ENCODE measurements around the gene TMEM45B.
"Not testable (repeated sequence)": the region's sequence is repeated elsewhere in the genome, so short reads cannot be mapped to it uniquely, and the experiment has no call there.

TMEM45B gene

DNA sequence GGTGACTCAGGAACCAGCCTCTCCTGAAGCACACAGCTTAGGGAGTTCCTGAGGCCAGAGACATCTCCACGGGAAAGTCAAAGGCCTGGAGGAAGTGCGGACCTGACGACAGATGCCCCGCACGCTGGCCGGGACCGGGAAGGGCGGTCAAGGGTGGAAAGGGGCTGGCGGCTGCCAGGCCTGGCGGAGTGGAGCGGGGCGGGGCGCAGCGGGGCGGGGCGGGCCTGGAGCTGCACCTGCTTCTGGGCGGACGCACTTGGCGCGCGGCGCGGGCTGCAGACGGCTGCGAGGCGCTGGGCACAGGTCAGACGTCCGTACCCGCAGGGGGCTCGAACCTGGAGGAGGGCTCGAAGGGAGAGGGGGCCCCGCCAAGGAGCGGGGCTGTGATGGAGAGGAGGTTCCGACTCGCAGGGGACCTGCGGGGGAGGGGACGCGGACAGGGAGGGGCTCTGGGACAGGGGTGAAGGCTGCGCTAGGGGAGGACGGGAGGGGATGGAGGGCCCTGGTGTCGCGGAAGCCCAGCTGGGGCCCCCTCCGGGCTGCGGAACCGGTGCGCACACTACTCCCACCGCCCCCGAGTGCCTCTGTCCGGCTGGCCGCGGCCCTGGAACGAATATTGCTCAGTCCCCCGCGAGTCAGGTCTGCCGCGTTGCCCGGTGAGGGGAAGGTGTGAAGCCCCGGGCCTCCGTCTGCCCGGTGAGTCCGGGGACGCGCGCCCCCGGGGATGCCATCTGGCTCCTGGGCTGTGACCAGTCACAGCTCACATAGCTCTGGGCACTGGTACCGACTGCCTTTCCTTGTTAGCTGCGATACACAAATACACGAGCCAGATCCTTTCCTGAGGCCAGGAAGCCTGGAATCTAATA, at the start of gene TMEM45B:
Gene TMEM45B, plus strand, starts transcription at position 253 of the 866 bp plus-strand sequence. CDS start 36,635 bp downstream, outside the sequence.
- TF ChIP-seq, protein P1, sequence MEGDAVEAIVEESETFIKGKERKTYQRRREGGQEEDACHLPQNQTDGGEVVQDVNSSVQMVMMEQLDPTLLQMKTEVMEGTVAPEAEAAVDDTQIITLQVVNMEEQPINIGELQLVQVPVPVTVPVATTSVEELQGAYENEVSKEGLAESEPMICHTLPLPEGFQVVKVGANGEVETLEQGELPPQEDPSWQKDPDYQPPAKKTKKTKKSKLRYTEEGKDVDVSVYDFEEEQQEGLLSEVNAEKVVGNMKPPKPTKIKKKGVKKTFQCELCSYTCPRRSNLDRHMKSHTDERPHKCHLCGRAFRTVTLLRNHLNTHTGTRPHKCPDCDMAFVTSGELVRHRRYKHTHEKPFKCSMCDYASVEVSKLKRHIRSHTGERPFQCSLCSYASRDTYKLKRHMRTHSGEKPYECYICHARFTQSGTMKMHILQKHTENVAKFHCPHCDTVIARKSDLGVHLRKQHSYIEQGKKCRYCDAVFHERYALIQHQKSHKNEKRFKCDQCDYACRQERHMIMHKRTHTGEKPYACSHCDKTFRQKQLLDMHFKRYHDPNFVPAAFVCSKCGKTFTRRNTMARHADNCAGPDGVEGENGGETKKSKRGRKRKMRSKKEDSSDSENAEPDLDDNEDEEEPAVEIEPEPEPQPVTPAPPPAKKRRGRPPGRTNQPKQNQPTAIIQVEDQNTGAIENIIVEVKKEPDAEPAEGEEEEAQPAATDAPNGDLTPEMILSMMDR (IDR thresholded peaks at IDR 0.05; ENCODE audit: low read depth, low read length, missing control alignments) = no peak
- no peak for DNase-seq (ENCODE audit: extremely low read depth, low read depth)
- H3K4me3 ChIP-seq (replicated peaks; ENCODE audit: low read depth, low read length) = no peak within 1 kb of the TSS

DNA sequence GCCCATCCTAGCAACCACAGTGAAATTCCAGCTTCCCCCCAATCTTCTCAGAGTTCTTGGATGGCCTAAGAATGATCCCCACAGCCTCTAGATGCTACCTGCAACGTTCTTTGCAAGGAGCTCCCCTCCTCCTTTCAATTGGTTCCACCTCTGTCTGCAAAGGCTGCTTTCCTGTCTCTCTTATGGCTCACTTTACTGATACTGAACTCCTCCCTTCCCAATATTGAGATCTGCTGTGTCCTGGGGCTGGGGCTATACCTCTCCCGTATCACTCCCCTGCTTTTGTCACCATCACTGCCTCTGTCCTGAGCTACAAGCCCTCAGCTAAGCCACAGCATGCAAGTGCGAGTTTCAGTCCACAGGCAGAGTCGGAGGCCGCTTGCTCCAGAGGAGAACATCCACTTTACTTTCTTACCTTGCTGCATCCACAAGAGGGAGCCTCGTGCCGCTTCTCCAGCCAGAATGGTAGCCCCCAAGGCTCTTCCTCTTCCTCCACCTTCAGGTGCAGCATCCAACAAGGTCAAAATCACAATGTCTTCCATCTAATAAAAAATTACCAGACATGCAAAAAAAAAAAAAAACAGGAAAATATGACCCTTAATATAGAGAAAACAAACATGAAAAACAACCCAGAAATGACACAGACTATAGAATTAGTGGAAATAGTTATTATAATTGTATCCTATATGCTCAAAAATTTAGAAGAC, 48.6 kb upstream of the TMEM45B start:
- TF ChIP-seq, protein P1 (IDR thresholded peaks at IDR 0.05; ENCODE audit: low read depth, low read length, missing control alignments) = peak; percentile 60
- no peak for DNase-seq (ENCODE audit: extremely low read depth, low read depth)
- H3K4me3 ChIP-seq (replicated peaks; ENCODE audit: low read depth, low read length) = no peak overlapping the region

DNA sequence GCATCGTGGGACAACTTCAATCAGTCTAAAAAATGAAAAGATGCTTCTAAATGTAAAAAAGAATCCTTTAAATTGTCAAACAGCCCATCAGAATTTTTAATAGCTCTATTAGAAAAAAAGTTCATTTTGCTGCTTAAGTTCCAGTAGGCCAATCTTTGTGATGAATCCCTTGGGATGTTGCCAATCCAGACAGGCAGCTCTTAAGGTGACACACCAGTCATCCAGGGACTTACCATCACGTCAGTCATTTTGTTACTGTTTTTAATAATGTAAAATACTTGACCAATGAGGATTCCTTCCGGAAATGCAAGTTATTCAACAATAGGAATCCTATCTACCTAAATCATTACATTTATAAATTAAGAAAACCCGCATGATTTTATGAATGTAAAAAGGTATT, 47.8 kb upstream of the TMEM45B start:
- TF ChIP-seq, protein P1 (IDR thresholded peaks at IDR 0.05; ENCODE audit: low read depth, low read length, missing control alignments) = no peak
- DNase-seq (ENCODE audit: extremely low read depth, low read depth) = no peak
- H3K4me3 ChIP-seq (replicated peaks; ENCODE audit: low read depth, low read length) = no peak overlapping the region

DNA sequence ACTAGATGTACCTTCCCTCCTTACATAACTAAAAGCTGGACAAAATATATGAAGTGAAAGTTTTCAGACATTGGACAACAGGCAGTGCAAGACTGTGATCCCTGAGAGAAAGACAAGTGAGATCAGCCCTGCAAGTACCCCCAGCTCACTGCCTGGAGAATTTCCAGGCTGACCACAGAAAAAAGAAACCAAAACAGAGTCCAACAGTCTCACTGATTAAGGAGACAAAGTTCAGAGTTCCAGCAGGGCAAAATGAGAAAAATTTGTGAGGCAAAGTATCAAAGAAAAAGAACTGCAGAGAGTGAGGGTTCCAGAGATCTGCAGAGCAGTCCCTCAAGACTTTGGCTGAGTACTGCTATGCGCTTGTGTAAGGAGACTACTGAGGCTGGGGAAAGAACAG, 47.3 kb upstream of the TMEM45B start:
- DNase-seq (ENCODE audit: extremely low read depth, low read depth) = no peak
- H3K4me3 ChIP-seq (replicated peaks; ENCODE audit: low read depth, low read length) = no peak overlapping the region
- TF ChIP-seq, protein P1 (IDR thresholded peaks at IDR 0.05; ENCODE audit: low read depth, low read length, missing control alignments) = no peak

DNA sequence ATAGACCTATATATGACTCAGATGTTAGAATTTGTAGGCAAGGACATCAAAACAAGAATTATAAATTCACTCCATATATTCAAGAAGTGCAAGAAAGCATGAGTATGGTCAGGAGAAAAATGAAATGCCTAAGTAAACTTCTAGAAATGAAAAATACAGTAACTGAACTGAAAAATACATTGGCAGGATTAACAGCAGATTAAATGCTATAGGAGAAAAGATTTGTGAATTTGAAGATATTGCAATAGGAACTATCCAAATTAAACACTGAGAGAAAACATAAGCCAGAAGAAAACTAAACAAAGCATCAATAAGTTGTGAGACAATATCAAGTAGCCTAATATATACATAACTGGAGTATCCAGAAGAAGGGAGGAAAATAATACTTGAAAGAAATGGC, 46.6 kb upstream of the TMEM45B start:
- H3K4me3 ChIP-seq (replicated peaks; ENCODE audit: low read depth, low read length) = no peak overlapping the region
- DNase-seq (ENCODE audit: extremely low read depth, low read depth) = no peak
- TF ChIP-seq, protein P1 (IDR thresholded peaks at IDR 0.05; ENCODE audit: low read depth, low read length, missing control alignments) = no peak

DNA sequence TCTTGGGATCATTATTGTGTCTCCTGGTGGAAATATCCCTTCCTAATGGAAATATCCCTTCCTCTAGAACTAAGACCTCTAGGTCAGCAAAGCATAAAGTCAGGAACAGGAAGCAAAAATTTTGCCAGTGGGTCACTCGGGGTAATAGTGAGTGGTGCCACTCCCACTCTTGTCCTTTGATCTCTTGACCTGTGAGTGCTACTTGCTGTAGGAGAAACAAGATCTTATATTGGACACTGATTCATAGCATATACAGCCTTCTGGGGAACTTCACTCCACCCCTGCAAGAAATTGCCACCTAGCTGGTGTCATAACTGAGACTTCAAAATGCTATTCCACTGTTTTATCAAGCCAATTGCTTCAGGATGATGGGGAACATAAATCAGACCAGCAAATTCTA, 44.7 kb upstream of the TMEM45B start:
- no peak overlapping the region for H3K4me3 ChIP-seq (replicated peaks; ENCODE audit: low read depth, low read length)
- DNase-seq (ENCODE audit: extremely low read depth, low read depth) = no peak
- TF ChIP-seq, protein P1 (IDR thresholded peaks at IDR 0.05; ENCODE audit: low read depth, low read length, missing control alignments) = no peak

DNA sequence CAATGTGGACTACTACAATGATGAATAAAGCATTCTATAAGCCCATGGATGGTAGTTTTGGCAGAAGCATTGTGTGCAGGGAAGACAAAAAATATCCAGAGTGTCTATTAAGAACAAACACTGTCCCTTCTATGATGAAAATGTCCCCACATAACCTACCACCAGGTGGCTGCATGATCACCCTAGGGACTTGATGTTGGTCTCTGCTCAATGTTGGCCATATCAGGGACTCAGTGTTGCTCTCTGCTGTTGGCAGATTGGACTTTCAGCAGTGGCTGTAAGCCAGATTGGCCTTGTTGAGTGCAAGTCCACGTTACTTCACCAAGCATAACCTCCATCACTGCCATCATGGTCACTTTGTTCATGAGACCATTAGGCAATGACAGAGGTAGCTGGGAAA, 44.2 kb upstream of the TMEM45B start:
- not testable (repeated sequence) for H3K4me3 ChIP-seq (replicated peaks; ENCODE audit: low read depth, low read length); DNase-seq (ENCODE audit: extremely low read depth, low read depth)

Data from HFF-Myc (cell line).